CD4-positive, alpha-beta T cell treated with Interleukin-4 for 1 hour (primary cell): ENCODE measurements around the gene LRRC45.
"Not testable (repeated sequence)": the region's sequence is repeated elsewhere in the genome, so short reads cannot be mapped to it uniquely, and the experiment has no call there.

Source experiments
- DNase-seq, 2 donors: peaks; one replicate each; pipeline ENCODE4 v3.0.0-alpha.2; 2020 to 2022

The LRRC45 gene

DNA sequence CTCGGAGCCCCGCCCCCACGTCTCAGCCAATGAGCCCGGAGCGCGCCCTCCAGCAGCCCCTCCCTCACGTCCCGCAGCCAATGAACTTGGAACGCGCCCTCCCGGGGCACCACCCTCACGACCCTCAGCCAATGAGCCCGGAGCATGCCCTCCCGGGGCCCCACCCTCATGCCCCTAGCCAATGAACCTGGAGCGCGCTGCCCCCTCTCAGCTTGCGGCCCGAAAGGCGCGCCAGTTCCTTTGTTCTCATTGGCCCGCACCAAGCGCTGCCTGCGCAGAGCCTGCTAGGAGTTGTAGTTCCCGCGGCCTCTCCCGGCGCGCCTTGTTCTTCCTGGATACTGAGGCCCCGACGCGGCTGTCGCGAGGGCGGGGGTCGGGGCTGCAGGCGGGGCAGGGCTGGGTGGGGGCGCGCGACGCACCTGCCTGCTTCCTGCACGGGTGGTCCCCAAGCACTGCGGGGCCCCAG, at the start of gene LRRC45:
TSS of gene LRRC45 (plus strand) at position 325 of the 466 bp plus-strand sequence. CDS start 339 bp downstream, outside the sequence.
- peak; percentile 100 for DNase-seq

DNA sequence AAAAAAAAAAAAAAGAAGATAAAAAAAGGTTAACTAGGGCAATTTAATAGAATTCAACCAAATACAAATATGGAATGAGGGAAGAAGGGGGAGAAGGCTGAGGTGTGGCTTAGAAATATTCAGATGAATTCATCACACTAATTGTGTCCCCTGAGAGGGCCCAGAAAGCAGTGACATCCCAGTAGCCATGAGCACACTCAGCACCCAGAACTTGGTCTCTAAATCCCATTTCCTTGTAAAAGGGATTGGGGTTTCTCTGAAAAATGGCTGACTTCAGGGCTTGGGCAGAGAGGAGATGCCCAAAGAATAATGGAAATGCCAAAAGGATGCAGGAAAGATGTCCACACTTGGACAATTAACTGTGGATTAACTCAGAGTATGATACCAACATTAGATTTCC, 49.7 kb upstream of the LRRC45 start:
- no peak for DNase-seq

DNA sequence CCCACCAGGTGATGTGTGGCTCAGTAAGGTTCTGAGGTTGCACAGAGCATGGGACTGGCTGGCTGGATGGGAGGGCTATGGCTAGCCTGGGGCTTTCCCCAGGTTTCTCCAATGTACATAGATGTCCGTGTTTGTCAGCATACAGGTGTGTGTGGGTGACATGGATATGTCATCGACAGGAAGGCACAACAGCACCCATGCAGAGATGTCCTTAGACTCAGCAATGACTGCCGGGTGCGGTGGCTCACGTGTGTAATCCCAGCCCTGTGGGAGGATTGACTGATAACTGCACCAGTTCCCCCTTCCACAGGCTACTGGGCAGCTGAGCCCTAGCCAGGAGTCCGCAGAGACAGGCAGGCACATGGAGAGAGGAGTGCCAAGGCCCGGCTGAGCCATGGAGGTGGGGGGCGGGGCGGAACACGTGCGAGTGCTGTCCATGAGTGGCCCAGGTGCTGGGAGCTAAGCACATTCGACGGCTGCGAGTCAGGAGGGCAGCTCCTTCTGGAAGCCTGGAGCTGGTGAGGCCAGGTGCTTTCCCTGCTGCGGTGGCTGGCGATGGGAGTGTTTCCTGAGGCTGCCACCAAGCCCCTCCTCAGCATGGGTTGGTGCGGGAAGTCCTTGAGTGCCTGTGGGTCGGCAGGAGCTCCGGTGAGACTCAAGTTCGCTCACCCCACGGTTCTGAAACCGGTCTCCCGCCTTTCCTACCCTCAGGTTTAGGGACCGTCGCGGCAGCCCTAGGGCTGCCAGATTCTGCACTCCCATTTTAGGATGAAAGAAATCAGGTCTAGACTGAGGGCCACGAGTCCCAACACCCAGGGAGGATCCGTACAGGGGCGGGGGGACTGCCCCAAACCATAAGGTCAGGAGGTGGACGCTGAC, 46.5 kb upstream of the LRRC45 start:
- DNase-seq: peak; percentile 17 to 32

DNA sequence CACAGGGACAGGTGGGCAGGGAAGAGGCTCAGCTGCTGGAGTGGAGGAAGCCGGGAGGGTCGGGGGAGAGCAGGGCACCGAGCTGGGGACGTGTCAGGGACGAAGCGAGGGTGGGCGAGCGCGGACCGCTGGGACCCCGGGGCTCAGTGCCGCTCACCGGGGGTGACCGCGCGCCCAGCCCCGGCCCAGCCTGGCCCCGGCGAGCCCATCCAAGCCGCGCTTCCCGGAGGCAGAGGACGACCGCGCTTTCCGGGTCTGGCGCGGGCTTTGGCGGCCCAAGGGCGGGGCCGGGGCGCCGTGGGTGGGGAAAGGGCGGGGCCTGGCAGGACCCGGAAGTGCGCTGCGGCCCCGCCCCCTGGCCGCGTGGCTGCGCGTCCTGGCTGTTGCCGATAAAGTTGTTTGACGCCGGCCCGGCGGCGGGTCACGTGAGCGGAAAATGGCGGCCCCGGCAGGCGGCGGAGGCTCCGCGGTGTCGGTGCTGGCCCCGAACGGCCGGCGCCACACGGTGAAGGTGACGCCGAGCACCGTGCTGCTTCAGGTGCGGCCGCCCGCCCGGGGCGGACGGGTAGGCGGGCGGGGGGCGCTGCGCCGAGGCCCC, 45.8 kb upstream of the LRRC45 start, which contains the start of gene ASPSCR1:
TSS of gene ASPSCR1 (plus strand) at position 419 of the 598 bp plus-strand sequence. CDS start at position 437, 18 bp downstream.
- peak; percentile 89 to 90 for DNase-seq

DNA sequence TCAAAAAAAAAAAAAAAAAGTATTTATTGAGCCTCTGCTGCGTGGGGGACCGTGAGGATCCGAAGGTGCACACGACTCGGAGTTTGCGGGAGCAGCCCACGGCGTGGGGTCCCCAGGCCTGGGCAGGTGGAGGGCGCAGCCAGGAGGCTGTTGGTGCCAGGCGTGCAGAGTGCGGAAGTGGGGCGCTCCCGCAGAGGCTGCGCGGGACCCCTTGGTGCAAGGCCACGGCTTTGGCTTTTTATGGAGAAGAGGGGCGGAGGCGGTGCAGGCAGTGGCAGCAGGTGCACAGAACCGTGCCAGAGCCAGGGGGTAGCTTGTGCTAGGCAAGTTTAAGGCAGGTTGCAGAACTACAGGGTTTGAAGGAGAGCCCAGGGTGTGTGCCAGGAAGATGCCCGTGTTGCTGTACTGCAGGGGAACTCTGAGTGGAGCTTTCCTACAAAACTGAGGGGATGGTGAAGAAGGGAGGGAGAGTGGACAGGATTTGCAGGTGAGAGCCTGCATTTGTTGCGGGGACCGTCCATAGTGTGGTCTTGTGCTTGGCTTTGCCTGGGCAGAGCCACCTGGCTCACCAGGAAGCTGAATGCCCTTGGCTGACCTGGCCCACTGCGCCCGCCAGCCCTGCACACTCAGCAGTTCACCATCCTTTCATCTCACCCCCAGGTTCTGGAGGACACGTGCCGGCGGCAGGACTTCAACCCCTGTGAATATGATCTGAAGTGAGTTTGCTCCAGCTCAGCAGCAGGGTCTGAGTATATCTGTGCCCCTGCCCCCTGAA, 44.4 kb upstream of the LRRC45 start:
- no peak for DNase-seq

DNA sequence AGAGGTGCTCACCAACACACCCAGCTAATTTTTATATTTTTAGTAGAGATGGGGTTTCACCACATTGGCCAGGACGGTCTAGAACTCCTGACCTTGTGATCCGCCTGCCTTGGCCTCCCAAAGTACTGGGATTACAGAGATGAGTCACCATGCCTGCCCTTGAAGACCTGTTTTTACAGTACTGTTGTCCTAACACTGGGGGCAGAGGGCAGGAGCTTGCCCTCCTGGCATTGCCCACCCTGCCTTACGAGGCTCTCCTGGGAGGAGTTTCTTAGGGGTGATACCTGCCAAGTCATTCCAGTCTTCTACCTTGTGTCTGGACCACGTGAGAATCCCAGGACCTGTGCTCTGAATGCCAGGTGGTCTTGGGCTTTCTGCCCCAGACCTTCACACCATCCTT, 43.0 kb upstream of the LRRC45 start:
- DNase-seq: no peak

DNA sequence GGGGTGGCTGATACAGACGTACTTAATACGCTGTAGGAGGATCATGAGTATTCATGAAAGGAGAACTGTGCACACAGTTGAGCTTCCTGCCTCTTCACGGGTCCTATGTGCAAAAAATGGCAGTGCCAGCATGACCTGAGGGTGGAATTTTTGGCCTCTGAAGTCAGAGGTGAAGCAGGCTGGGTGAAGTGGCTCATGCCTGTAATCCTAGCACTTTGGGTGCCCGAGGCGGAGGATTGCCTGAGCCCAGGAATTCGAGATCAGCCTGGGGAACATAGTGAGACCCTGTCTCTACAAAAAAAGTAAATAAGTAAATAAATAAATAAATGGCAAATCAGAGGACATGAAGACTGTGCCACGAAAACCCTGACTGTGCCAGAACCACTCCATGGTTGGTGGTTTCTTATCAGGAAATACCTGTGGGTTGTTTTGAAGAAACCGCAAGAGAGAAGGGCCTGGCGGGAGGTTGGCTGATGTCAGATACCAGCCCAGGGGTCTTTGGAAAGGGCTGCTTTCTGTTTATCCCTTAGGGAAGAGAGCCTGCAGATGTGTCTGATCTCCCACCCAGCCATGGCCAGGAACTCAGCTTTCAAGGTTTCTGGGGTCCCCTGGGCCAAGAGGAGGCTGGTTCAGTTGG, 42.3 kb upstream of the LRRC45 start:
- DNase-seq: peak in 1 of 2 donors; percentile 24

DNA sequence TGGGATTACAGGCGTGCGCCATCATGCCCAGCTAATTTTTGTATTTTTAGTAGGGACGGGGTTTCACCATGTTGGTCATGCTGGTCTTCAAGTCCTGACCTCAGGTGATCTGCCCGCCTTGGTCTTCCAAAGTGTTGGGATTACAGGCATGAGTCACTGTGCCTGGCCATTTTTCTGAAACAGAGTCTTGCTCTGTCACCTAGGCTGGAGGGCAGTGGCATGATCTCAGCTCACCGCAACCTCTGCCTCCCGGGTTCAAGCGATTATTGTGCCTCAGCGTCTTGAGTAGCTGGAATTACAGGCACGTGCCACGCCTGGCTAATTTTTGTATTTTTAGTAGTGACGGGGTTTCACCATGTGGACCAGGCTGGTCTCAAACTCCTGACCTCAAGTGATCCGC, 41.6 kb upstream of the LRRC45 start:
- not testable (repeated sequence) for DNase-seq

DNA sequence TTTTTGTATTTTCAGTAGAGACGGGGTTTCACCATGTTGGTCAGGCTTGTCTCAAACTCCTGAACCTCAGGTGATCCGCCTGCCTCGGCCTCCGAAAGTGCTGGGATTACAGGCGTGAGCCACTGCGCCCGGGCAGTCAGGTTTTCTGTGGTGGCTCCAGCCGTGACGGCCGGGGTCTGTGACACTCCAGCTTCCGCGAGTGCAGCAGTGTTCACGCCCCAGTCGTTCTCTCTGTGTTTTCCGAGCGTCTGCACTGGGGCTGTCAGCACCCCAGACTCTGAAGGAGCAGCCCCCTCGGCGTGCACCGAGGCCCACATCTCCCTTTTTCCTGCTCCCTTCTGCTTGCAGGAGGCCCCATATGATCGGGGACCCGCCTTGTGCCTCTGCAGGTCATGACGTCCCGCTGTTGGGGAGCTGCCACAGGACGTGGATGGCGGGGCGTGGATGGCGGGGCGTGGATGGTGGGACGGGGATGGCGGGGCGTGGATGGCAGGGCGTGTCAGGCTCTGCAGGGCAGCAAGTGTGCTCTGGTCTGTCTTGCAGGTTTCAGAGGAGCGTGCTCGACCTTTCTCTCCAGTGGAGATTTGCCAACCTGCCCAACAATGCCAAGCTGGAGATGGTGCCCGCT, 40.0 kb upstream of the LRRC45 start:
- no peak for DNase-seq

DNA sequence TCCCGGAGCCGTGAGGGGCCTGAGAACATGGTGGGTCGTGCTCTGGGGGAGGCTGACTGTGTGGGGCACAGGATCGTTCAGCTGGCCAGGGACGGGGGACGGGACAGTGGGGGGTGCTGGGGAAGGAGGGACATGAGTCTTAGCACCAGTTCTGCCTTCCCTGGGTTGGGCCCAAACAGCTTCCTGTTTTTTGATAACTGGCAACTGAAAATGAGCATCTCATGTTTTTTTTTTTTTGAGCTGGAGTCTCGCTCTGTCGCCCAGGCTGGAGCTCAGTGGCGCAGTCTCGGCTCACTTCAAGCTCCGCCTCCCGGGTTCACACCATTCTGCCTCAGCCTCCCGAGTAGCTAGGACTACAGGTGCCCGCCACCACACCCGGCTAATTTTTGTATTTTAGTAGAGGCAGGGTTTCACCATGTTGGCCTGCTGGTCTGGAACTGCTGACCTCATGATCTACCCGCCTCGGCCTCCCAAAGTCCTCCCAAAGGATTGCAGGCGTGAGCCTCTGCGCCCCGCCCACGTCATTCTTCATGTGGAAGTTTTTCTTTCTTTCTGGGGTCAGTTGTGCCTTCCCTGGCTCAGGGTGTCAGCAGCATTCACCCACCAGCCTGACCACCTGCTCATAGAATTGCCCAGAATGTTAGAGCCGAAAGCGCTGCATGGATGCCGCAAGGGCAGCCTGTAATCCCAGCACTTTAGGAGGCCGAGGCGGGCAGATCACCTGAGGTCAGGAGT, 39.3 kb upstream of the LRRC45 start:
- no peak for DNase-seq

DNA sequence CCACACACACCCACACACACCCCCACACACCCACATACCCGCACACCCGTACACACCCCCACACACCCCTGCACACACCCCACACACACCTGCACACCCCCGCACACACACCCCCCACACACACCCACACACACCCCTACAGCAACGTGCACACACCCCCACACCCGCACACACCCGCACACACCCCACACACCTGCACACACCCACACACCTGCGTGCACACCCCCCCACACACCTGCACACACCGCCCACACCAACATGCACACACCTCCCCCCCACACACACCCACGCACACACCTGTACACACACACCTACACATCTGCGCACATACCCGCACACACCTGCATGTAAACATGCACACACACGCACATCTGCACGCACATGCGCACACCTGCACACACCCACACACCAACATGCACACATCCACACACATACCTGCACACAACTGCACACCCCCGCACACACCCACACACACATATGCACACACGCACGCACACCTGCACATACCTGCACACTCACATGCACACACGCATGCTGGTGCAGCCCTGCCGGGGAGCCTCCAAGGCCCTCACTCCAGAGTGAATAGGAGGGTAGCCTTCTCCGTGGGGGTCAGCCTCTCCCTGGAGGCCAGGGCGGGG, 38.2 kb upstream of the LRRC45 start:
- DNase-seq: no peak

DNA sequence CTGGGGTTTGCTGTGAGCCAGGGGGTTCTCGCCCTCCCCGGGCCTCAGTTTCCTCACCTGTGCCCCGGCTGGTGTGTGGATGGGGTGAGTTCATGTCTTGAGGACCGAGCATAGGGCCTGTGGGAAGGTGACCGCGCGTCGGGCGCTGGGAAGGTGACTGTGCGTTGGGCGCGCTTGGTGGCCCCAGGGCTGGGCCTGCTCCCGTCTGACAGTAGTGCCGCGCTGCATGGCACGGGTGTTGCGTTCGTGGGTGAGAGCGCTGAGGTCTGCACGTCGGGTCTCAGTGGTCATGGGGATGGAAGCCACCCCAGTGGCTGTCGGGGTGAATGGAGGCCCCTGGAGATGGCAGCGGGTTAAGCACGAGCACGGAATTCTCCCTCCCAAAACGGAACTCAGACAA, 36.5 kb upstream of the LRRC45 start:
- DNase-seq: no peak

DNA sequence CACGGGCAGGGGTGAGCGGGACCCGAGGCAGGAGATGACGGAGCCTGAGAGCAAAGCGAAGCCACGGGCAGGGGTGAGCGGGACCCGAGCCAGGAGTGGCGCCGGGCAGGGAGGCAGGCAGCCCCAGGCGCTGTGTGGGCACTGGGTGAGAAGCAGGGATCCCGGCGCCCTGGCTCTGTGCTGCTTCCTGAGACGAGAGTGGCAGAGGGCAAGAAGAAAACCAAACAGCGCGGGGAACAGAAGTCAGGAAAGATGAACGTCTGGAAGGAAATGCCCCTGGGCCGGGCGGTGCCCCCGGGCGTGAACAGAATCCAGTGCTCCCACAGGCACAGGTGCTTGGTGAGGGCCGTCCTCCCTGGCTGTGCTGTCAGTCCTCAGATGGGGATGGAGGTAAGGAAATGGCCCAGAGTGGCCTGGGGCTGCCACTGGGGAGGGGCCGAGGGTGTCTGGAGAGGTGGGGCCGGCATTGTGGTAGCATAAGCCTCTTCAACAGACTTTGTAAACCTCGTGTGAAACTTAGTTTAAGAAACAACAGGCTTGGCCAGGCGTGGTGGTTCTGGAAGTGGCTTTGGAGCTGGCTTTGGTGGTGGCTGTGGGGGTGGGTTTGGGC, 35.8 kb upstream of the LRRC45 start:
- DNase-seq: no peak

DNA sequence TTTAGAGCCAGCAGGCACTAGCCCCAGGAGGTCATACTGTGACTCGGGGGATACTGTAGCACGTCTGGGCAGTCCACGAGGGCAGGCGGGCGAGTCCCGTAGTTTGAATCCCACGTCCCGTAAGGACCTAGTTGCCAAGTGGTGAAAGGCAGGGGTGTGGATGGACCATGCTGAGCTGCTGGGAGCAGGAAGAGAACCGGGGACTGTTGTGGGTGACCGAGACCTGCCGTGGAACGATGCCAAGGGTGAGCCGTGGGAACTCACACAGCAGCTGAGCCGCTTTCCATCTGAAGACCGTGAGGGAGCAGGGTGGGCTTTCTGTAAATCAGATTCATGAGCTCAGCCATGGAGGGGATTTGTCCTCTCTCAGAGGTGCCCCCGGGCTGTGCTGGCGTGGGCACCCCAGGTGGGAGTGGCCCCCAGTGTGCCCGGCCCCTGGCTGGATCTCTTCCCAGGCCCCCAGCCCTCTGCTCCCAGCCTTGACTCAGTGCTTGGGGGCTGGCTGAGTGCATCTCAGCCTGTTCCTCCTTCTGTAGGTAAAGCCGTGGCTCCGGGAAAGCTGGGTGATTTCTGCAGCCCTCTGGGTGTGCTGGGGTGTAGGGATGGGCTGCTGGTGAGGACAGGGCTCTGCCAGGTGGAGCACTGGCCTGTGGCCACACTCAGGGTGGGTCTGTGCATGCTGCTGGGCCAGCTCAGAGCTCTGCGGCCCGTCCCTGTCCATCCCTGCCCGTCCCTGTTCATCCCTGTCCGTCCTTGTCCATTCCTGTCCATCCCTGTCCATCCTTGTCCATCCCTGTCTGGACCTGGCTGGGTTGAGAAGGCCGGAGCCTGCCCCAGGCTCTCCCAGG, 32.0 kb upstream of the LRRC45 start:
- DNase-seq: no peak

DNA sequence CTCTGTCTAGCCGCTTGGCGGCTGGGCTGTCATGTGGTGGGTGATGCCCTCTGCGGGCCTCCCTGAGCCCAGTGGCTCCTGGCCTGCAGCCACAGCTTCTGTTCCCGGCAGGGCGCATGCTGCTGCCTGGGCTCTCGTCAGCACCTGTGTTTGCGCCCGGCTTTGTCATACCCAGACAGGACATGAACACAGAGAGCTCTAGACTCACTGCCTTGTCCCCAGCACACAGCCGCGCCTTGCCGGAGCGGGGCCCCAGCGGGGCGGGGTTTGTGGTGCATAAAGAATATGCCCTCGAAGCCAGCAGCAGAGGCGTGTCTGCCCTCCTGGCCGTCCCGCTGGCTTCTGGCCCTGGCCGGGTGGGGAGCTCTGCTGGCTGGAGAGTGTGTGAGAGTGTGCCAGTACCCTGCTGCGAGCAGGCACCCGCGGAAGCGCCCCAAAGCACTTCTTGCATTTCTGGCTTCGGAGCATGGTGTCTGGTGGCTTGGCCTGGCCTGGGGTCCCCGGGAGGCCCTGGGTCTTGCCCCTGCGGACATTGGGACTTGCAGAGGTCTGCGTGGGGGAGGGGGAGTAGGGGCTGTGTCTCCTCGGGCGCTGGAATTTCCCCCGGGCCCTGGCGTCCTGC, 31.3 kb upstream of the LRRC45 start:
- DNase-seq: no peak

DNA sequence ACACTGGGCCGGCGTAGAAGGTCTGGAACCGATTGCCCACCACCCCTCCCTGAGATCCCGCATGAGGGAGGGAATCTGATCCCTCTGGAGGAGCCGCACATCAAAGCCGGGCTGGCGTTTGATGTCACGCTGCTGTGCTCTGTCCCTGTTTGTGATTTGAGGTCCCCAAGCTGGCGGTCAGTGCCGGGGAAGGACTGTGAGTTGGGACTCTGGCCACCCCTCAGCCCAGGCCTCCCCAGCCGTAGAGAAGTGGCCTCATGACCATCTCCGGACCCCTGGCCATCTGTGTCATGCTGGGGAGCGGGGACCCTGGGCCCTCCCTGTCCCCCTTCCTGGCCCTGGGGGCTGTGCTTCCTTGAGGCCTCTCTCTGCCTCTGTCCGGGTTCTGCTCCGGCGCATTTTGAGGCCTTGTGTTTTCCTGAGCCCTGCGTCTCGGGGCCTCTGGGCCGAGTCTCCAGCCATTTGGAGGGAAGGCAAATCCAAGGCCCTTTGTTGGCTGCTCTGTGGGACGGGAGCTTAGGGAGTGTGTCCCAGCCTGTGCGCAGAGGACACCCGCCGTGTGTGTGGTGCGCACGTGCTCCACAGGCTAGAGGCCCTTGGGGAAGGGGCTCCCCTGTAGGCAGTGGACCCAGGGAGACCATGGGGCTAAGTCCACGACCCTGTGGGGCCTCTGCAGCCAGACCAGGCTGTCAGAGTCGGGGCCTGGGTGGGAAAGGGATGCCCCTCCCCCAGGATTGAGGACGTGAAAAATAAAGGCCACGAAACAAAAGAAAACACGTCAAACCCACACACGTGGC, 30.6 kb upstream of the LRRC45 start:
- no peak for DNase-seq

DNA sequence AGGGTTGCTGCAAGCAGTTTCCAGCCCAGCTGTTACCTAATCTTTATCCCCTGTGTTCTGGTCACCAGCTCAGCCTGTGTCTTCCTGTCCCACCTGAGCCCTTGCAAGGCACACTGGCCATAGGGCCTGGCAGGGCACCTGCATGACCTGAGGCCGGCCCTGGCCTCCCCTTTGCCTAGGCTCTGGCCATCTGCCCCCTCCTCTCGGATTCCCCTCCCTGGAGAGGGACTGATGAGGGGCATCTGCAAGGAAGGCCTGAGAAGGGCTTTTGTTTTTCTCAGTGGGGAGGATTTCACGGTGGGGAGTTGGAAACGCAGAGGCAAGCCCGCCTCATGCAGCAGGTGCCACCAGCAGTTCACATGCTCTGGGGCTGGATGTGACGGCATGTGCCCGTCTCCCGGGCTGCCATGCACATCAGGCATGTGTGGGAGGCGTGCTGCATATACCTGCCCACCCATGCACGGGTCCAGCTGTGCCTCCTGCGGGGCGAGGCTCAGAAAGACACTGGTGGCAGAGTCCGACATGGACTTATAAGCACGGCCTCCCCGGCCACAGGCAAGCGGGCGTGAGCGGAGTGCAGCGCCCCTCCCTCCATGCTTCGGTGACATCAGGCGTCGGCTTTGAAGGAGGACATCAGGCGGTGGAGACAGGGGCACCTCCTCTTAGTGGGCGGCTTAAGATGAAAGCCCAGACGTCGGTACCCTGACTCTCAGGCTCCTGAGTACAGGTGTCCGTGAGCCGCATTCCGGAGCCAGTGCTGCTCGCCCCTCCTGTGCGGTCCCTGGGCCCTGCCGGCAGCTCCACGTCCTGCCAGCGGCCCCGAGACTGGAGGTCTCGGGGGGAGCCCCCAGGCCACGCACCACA, 29.1 kb upstream of the LRRC45 start:
- DNase-seq: no peak
